Sigmoid colon (tissue), 7 donors: ENCODE data around the gene MBNL1. TPM values are rescaled to one million over a fixed set of nuclear protein-coding genes. Genes with fewer than 3 reads are reported as not detected.

Experiments
- DNase-seq: peaks from one replicate; pipeline ENCODE4 v3.0.0-alpha.2; 2019
- H3K27ac ChIP-seq, 4 donors: fragments of 200-600 bp; sonication (generic); one replicate each; pipeline ENCODE4 v1.5.1; 2016 to 2019; ENCODE audit warnings: mild to moderate bottlenecking in 1 of 4
- H3K27me3 ChIP-seq, 3 donors: fragments of 200-600 bp; sonication (generic); one replicate each; pipeline ENCODE4 v1.5.1; 2019; ENCODE audit warnings: mild to moderate bottlenecking in 1 of 3
- H3K36me3 ChIP-seq, 4 donors: fragments of 200-600 bp; sonication (generic); one replicate each; pipeline ENCODE4 v1.5.1; 2016 to 2019
- H3K4me1 ChIP-seq, 4 donors: fragments of 200-600 bp; sonication (generic); one replicate each; pipeline ENCODE4 v1.5.1; 2017 to 2019
- H3K4me3 ChIP-seq, 4 donors: fragments of 200-600 bp; sonication (generic); one replicate each; pipeline ENCODE4 v1.5.1; 2017 to 2019; ENCODE audit warnings: mild to moderate bottlenecking in 2 of 4, moderate library complexity in 1 of 4
- H3K9me3 ChIP-seq, 4 donors: fragments of 200-600 bp in 3 of 4; sonication (generic) in 3 of 4; one replicate each; pipeline versions ENCODE4 v1.5.1 to v1.6.1; 2013 to 2019
- EP300 ChIP-seq, 4 donors: sonication (generic); formaldehyde crosslinking; IDR thresholded peaks; one replicate each; pipeline ENCODE4 v1.6.1; 2017; ENCODE audit warnings: antibody characterized with exemption in 4 of 4
- POLR2A ChIP-seq, 2 donors: fragments of 450-650 bp; IDR thresholded peaks; one replicate each; pipeline ENCODE4 v1.6.1; 2016; ENCODE audit warnings: antibody characterized with exemption in 2 of 2, mild to moderate bottlenecking in 2 of 2, moderate library complexity in 2 of 2
- POLR2AphosphoS5 ChIP-seq, 4 donors: sonication (generic); formaldehyde crosslinking; IDR thresholded peaks; one replicate each; pipeline ENCODE4 v1.6.1; 2017; ENCODE audit warnings: antibody characterized with exemption in 4 of 4
- WGBS, 2 donors: extraction: QIAGEN DNeasy Blood & Tissue Kit; methylation state at CpG; one replicate each; pipeline ENCODE4 v1.1.7; 2013; 5-methylcytosine and 5-hydroxymethylcytosine counted together
- intact Hi-C: fragments of 100-400 bp; cut with DNase I; formaldehyde crosslinking; loops from one replicate; pipeline ENCODE4 v1.15.1; 2023
- polyA plus RNA-seq, 3 donors: library from polyadenylated mRNA; stranded (reverse); fragments of 200-250 nt; gene quantifications; one replicate each; pipeline ENCODE4 v1.2.3, GENCODE V29; 2013
- total RNA-seq, 4 donors: library from RNA; depleted of rRNA; stranded (reverse); fragments of >200 nt; gene quantifications; one replicate each; pipeline ENCODE4 v1.1.0, GENCODE V29; 2016
- TF ChIP-seq, protein P1 (sequence below), 4 experiments: fragments of 450-650 bp in 3 of 4; fragments of 200-600 bp in 1 of 4; IDR thresholded peaks; one replicate each; pipeline ENCODE4 v1.5.1; 2016 to 2019; ENCODE audit warnings: antibody characterized with exemption in 4 of 4, mild to moderate bottlenecking in 3 of 4, moderate library complexity in 2 of 4
- donor health status: healthy with polysubstance abuse.
- donor health status: Bipolar disorder and iron deficiency.
- donor health status: healthy.

Gene MBNL1
- total and polyA plus RNA-seq, 7 donors: 60.5 to 898 (median 602) TPM

DNA sequence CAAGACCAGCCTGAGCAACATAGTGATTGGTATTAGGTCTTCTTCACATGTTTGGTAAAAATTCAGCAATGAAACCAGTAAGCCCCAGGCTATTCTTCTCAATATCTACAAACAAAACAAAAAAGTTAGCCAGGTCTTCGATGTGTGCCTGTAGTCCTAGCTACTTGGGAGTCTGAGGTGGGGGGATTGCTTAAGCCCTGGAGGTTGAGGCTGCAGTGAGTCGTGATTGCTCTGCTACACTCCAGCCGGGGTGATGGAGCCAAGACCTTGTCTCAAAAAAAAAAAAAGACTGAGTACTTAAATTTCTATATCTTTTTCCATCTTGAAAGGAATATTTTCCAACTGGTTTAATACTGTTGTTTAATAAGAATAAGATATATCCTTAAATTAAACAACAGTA lies 106.8 kb downstream of the MBNL1 start:
- no peak overlapping the region for H3K4me3 ChIP-seq
- H3K9me3 ChIP-seq: no peaks in the 10 kb centered on the region
- TF ChIP-seq POLR2A (IDR thresholded peaks at IDR 0.05): no peak
- no peak for TF ChIP-seq EP300 (IDR thresholded peaks at IDR 0.05)
- TF ChIP-seq POLR2AphosphoS5 (IDR thresholded peaks at IDR 0.05): no peak
- TF ChIP-seq, protein P1, sequence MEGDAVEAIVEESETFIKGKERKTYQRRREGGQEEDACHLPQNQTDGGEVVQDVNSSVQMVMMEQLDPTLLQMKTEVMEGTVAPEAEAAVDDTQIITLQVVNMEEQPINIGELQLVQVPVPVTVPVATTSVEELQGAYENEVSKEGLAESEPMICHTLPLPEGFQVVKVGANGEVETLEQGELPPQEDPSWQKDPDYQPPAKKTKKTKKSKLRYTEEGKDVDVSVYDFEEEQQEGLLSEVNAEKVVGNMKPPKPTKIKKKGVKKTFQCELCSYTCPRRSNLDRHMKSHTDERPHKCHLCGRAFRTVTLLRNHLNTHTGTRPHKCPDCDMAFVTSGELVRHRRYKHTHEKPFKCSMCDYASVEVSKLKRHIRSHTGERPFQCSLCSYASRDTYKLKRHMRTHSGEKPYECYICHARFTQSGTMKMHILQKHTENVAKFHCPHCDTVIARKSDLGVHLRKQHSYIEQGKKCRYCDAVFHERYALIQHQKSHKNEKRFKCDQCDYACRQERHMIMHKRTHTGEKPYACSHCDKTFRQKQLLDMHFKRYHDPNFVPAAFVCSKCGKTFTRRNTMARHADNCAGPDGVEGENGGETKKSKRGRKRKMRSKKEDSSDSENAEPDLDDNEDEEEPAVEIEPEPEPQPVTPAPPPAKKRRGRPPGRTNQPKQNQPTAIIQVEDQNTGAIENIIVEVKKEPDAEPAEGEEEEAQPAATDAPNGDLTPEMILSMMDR (IDR thresholded peaks at IDR 0.05): no peak
- peaks cover 0 to 11% (median 0%) of the 10 kb centered on the region in 4 donors for H3K36me3 ChIP-seq
- 89 to 94% methylated on average over 3 of the region's 3 CpGs for WGBS, 2 donors
- H3K27me3 ChIP-seq: no peaks in the 10 kb centered on the region
- DNase-seq: no peak
- intact Hi-C loops: no loop called here
- peak overlapping the region; percentile 31 to 79 (median 70) for H3K27ac ChIP-seq
- H3K4me1 ChIP-seq: peaks cover 0 to 86% (median 63%) of the 10 kb centered on the region in 4 donors

DNA sequence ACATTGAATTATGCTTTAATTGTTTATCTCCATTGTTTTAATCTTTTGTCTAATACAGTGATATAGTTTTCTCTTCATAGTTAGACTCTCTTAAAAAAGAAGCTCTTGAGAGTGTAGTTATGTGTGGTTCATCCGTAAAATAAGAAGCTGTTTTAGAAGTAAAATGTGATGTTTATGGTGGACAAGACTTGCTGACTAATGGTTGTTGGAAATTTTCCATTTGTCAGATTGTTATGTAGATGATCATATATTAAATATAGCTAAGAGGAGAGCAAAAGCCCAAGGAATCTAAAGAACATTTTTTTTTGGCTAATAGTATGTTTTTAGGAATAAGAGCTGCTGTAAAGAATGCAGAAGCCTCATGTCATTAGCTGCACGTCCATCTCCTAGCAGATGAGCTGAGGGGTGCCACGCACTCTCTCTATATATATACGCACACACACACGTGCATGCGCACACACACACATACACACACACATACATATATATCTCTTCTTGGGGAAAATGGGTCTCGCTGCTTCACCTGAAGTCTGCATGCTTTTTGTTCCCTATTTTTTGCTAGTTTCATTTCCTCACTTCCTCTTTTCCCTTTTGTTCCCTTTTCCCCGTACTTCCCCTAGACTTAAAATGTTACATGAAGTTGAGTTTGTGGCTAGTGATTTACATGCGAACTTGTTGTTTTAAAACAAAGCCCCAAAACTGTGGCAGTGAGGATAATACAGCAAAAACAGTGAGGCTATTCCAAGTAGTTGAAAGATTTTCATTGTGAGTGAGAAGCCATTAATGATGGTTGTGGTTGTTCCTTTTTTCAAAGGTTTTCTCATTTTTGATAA lies 107.8 kb downstream of the MBNL1 start:
- H3K27me3 ChIP-seq: no peaks in the 10 kb centered on the region
- no peaks in the 10 kb centered on the region for H3K9me3 ChIP-seq
- TF ChIP-seq, protein P1 (IDR thresholded peaks at IDR 0.05): no peak
- TF ChIP-seq EP300 (IDR thresholded peaks at IDR 0.05): no peak
- TF ChIP-seq POLR2A (IDR thresholded peaks at IDR 0.05): no peak
- no peak for TF ChIP-seq POLR2AphosphoS5 (IDR thresholded peaks at IDR 0.05)
- H3K27ac ChIP-seq: peak overlapping the region; percentile 31 to 79 (median 70)
- H3K4me1 ChIP-seq: peaks cover 0 to 86% (median 62%) of the 10 kb centered on the region in 4 donors
- H3K4me3 ChIP-seq: peak overlapping the region in 1 of 4 donors; percentile 12
- intact Hi-C loops: no loop called here
- H3K36me3 ChIP-seq: peaks cover 0 to 11% (median 0%) of the 10 kb centered on the region in 4 donors
- 53 to 77% methylated on average over 9 of the region's 9 CpGs for WGBS, 2 donors
- no peak for DNase-seq

DNA sequence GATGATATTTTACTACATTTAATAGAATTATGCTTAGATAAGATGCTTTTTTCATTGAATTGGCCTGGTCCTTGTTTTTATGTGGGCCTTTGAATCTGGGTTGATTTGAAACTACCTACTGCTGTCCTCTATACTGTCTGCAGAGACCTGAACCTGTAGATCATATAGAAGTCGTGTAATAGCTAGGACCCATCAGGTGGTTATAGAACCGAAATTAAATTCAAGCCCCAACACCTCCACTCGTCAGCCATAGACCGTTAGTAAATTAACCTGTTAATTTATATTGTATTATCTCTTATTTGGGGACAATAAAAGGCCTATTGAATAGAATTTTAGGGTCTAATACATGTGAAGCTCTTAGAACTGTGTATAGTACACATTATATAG lies 108.4 kb downstream of the MBNL1 start:
- Histone ChIP-seq H3K27me3 (no peaks in the 10 kb centered on the region), H3K9me3 (no peaks in the 10 kb centered on the region), H3K4me1 (peaks cover 0 to 89% (median 65%) of the 10 kb centered on the region in 4 donors), H3K36me3 (peaks cover 0 to 11% (median 0%) of the 10 kb centered on the region in 4 donors), H3K27ac (peak overlapping the region; percentile 31 to 79 (median 70)), H3K4me3 (peak overlapping the region in 1 of 4 donors; percentile 12)
- TF ChIP-seq EP300 (IDR thresholded peaks at IDR 0.05) (no peak), POLR2AphosphoS5 (IDR thresholded peaks at IDR 0.05) (no peak), POLR2A (IDR thresholded peaks at IDR 0.05) (no peak)
- TF ChIP-seq, protein P1 (IDR thresholded peaks at IDR 0.05): no peak
- intact Hi-C loops: no loop called here
- DNase-seq: no peak
- WGBS, 2 donors: 81 to 93% methylated on average over 4 of the region's 4 CpGs

DNA sequence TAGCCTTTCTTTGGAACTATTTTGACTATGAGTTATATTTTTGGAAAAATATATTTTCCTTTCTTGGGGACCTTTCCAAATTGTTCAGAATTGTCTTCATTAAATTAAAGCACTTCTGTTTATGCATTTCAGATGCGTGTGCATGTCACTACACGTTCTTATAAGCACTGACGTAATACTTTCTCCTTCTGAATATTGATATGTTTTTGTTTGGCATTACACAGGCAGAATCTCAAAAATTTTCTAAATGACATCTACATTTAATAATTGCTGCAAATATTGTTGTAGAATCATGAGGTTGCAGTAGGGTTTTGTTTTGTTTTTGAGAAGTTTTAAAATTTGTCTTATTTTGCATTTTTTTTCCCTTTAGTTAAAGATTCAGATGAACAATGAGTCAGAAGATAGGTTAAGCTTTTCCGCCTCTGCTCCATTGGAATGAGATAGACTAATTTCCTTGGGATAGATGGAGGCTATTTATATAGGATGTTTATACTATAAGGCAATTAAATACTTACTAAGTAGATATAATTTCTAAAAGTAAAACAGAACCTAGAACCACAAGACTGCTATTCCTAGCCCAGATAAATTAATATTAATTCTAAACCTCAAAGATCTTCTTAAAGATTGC lies 110.8 kb downstream of the MBNL1 start:
- Histone ChIP-seq H3K4me3 (no peak overlapping the region), H3K27ac (peak overlapping the region; percentile 73 to 79 (median 77)), H3K4me1 (peaks cover 0 to 87% (median 66%) of the 10 kb centered on the region in 4 donors), H3K36me3 (peaks cover 0 to 11% (median 0%) of the 10 kb centered on the region in 4 donors), H3K9me3 (no peaks in the 10 kb centered on the region), H3K27me3 (no peaks in the 10 kb centered on the region)
- 84 to 85% methylated on average over 4 of the region's 4 CpGs for whole genome bisulfite sequencing, 2 donors
- DNase-seq: no peak
- intact Hi-C loops: loop anchor here (5.0 kb wide), 1 partner anchor 72 kb away; no protein-coding TSS in a partner anchor
- TF ChIP-seq POLR2AphosphoS5 (IDR thresholded peaks at IDR 0.05) (no peak), EP300 (IDR thresholded peaks at IDR 0.05) (no peak), POLR2A (IDR thresholded peaks at IDR 0.05) (no peak)
- TF ChIP-seq, protein P1 (IDR thresholded peaks at IDR 0.05): no peak
